AG04450 (cell line): ENCODE results near the gene ACSM2B. TPM values are rescaled to one million over a fixed set of nuclear protein-coding genes. Genes with fewer than 3 reads are reported as not detected.

Experiments
- polyA plus RNA-seq: library from polyadenylated mRNA; depleted of rRNA; stranded (reverse); fragments of >200 nt; gene quantifications from 2 replicates; pipeline ENCODE4 v1.2.3, GENCODE V29; 2011; rRNA removed
- small RNA-seq: library from RNA; depleted of rRNA; stranded (forward); fragments of <200 nt; gene quantifications from one replicate; pipeline ENCODE3, GENCODE V24; 2012; ENCODE audit warnings: low read depth; ENCODE audit not compliant: insufficient read length

The ACSM2B gene
- polyA plus RNA-seq, 1 experiment = not detected

Small RNAs within 50 kb of the gene (small RNA-seq; reads per million reads assigned to genes)
- not detected for gene AC141273.3

Other genes starting within 250 kb of the ACSM2B start
- gene GP2, start 248.9 kb downstream of the ACSM2B start, polyA plus RNA-seq = not detected in 2 replicates
- gene UMOD, start 223.7 kb downstream of the ACSM2B start, polyA plus RNA-seq = not detected in 2 replicates
- not detected in 2 replicates for gene PDILT, start 171.6 kb downstream of the ACSM2B start, polyA plus RNA-seq
- not detected in 2 replicates for gene ACSM5, start 166.8 kb downstream of the ACSM2B start, polyA plus RNA-seq
- gene ACSM2A, start 124.8 kb downstream of the ACSM2B start, polyA plus RNA-seq = not detected in 2 replicates
- gene ACSM1, start 121.3 kb upstream of the ACSM2B start, polyA plus RNA-seq = not detected in 2 replicates
- gene THUMPD1, start 165.5 kb upstream of the ACSM2B start, polyA plus RNA-seq = 17.4 and 26.8 TPM in 2 replicates
- 0.45 and 0.76 TPM in 2 replicates for gene ACSM3, start 187.6 kb upstream of the ACSM2B start, polyA plus RNA-seq
- gene ERI2, start 230.1 kb upstream of the ACSM2B start, polyA plus RNA-seq = 10.2 and 14.8 TPM in 2 replicates
- gene REXO5, start 230.2 kb upstream of the ACSM2B start, polyA plus RNA-seq = 2.4 and 2.6 TPM in 2 replicates